Measurements from ENCODE around the gene SLC2A13.

The SLC2A13 gene

GRCh38 chr12:40099423-40099853 is 6.4 kb downstream of the SLC2A13 start:
- in situ Hi-C loops (cut with HindIII; ENCODE audit: low sequenced_read_pairs) = no loop called here
- no peak for TF ChIP-seq CTCF (IDR thresholded peaks at IDR 0.05; ENCODE audit: low read depth, low read length, missing control alignments)
- no peak overlapping the region for H3K4me3 ChIP-seq (ENCODE audit: low read depth, low read length)
- DNase-seq (ENCODE audit: low read depth) = no peak

DNA sequence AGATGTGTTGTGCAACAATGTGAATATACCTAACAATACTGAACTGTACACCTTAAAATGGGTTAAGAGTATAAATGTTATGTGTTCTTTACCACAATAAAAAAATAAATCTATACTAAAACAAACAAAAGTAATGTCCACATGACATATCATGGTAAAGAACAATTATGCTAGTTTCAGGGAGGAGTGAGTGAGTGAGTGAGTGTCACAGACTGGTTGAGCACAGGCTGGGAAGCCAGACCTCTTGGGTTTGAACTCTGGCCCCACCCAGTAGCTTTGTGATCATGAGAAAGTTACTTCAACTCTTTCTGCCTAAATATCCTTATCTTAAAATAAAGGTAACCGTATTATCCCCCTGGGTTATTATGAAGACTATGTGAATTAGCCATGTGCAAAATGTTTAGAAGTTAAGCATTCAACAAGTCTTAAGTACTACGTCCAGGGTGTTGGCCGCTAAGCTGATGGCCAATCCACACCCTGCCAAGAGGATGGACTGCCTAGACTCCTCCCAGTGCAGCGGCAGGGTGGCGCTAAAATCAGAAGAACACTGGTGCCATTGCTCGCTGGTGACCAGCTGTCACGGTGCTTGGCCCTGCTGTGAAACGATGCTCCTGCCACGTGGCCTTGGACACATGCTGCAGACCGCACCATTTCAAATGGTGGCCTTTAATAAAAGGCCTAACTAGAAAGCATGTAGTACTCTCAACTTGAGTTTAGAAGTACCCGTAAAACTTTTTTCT is 7.3 kb downstream of the SLC2A13 start:
- no peak for DNase-seq (ENCODE audit: low read depth)
- in situ Hi-C loops (cut with HindIII; ENCODE audit: low sequenced_read_pairs) = no loop called here
- TF ChIP-seq CTCF (IDR thresholded peaks at IDR 0.05; ENCODE audit: low read depth, low read length, missing control alignments) = no peak
- no peak overlapping the region for H3K4me3 ChIP-seq (ENCODE audit: low read depth, low read length)

- H3K4me3 ChIP-seq (ENCODE audit: low read depth, low read length) = no peak overlapping the region
- no peak for DNase-seq (ENCODE audit: low read depth)
- TF ChIP-seq CTCF (IDR thresholded peaks at IDR 0.05; ENCODE audit: low read depth, low read length, missing control alignments) = no peak
- in situ Hi-C loops (cut with HindIII; ENCODE audit: low sequenced_read_pairs) = no loop called here
Measured at GRCh38 chr12:40093512-40093911, 12.4 kb downstream of the SLC2A13 start.

DNA sequence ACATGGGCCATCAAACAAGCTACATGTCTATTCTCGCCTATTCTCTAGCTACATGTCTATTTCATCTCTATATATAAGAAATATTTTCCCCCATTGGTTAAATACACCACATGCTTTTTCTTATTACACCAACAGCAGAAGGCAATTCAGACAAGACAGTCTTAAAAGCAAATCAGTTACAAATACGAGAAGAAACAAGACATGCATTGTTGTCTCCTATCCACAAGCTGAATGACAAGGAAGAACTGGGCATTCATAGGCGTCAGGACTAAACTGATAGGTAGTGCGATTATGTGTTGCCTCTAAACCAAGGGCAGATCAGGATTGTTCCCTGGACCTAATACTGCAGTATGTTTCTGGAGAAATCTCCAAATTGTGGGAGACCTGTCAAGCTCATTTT is 19.4 kb downstream of the SLC2A13 start:
- no peak for TF ChIP-seq CTCF (IDR thresholded peaks at IDR 0.05; ENCODE audit: low read depth, low read length, missing control alignments)
- in situ Hi-C loops (cut with HindIII; ENCODE audit: low sequenced_read_pairs) = no loop called here
- no peak for DNase-seq (ENCODE audit: low read depth)
- no peak overlapping the region for H3K4me3 ChIP-seq (ENCODE audit: low read depth, low read length)

DNA sequence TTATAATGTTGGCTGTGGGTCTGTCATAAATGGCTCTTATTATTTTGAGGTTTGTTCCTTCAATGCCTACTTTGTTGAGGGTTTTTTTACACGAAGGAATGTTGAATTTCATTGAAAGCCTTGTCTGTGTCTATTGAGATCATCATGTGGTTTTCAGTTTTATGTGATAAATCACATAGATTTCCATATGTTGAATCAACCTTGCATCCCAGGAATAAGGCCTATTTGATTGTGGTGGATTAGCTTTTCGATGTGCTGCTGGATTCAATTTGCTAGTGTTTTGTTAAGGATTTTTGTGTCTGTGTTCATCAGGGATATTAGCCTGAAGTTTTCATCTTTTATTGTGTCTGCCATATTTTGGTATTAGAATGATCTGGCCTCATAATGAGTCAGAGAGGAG is 27.6 kb downstream of the SLC2A13 start:
- DNase-seq (ENCODE audit: low read depth) = no peak
- no peak for TF ChIP-seq CTCF (IDR thresholded peaks at IDR 0.05; ENCODE audit: low read depth, low read length, missing control alignments)
- in situ Hi-C loops (cut with HindIII; ENCODE audit: low sequenced_read_pairs) = no loop called here
- no peak overlapping the region for H3K4me3 ChIP-seq (ENCODE audit: low read depth, low read length)

DNA sequence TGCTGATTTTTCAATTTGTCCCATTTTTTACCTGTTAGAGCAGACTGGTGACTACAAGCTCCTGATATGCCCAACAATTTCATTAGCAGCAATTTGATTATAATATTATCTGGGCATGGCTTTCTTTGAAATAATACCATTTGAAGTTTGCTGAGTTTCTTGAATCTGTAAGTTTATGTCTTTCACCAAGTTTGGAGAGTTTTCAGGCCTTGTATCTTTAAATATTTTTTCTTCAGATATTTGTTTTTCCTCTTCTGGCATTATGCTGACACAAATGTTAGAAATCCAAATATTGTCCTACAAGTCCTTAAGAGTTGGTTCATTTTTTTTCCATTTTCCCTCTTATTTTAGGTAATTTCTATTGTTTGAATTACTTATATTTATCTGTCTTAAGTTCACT is 30.4 kb downstream of the SLC2A13 start:
- no peak for TF ChIP-seq CTCF (IDR thresholded peaks at IDR 0.05; ENCODE audit: low read depth, low read length, missing control alignments)
- in situ Hi-C loops (cut with HindIII; ENCODE audit: low sequenced_read_pairs) = no loop called here
- no peak overlapping the region for H3K4me3 ChIP-seq (ENCODE audit: low read depth, low read length)
- DNase-seq (ENCODE audit: low read depth) = no peak

All from astrocyte of the cerebellum (primary cell).